ENCODE measurements around the gene PHF21B.

PHF21B gene

GRCh38 chr22:44879301-44879680 lies 130.5 kb downstream of the PHF21B start:
- Histone ChIP-seq H3K9me2 (ENCODE audit: low read depth, low read length) (no peaks in the 10 kb centered on the region), H3K27ac (ENCODE audit: low read depth, low read length, poor library complexity, severe bottlenecking) (no peak overlapping the region), H3K4me3 (ENCODE audit: low read depth, low read length, poor library complexity, severe bottlenecking) (no peak overlapping the region), H2AFZ (ENCODE audit: low read length) (no peak overlapping the region), H3K79me2 (ENCODE audit: insufficient read depth, low read length) (no peaks in the 10 kb centered on the region), H3K4me2 (ENCODE audit: low read length) (no peak overlapping the region), H3K9ac (ENCODE audit: low read length) (no peak overlapping the region), H3K27me3 (ENCODE audit: insufficient read depth, low read length) (no peaks in the 10 kb centered on the region), H3K36me3 (ENCODE audit: insufficient read depth, low read length) (no peaks in the 10 kb centered on the region), H3K4me1 (ENCODE audit: insufficient read depth, low read length, severe bottlenecking) (no peaks in the 10 kb centered on the region), H3F3A (ENCODE audit: insufficient read depth, low read length) (no peaks in the 10 kb centered on the region), H3K9me3 (ENCODE audit: low read length) (no peaks in the 10 kb centered on the region), H4K20me1 (ENCODE audit: insufficient read depth, low read length) (no peaks in the 10 kb centered on the region)
- TF ChIP-seq EZH2 (IDR thresholded peaks at IDR 0.05; ENCODE audit: borderline replicate concordance, low read length): no peak
- TF ChIP-seq CTCF (IDR thresholded peaks at IDR 0.05; ENCODE audit: low read length): no peak

- H3F3A ChIP-seq (ENCODE audit: insufficient read depth, low read length): no peaks in the 10 kb centered on the region
- TF ChIP-seq EZH2 (IDR thresholded peaks at IDR 0.05; ENCODE audit: borderline replicate concordance, low read length) (no peak), CTCF (IDR thresholded peaks at IDR 0.05; ENCODE audit: low read length) (no peak)
- H3K4me3 ChIP-seq (ENCODE audit: low read depth, low read length, poor library complexity, severe bottlenecking): no peak overlapping the region
- H4K20me1 ChIP-seq (ENCODE audit: insufficient read depth, low read length): no peaks in the 10 kb centered on the region
- H3K4me1 ChIP-seq (ENCODE audit: insufficient read depth, low read length, severe bottlenecking): no peaks in the 10 kb centered on the region
- no peaks in the 10 kb centered on the region for H3K79me2 ChIP-seq (ENCODE audit: insufficient read depth, low read length)
- no peaks in the 10 kb centered on the region for H3K9me2 ChIP-seq (ENCODE audit: low read depth, low read length)
- H3K27ac ChIP-seq (ENCODE audit: low read depth, low read length, poor library complexity, severe bottlenecking): no peak overlapping the region
- no peak overlapping the region for H2AFZ ChIP-seq (ENCODE audit: low read length)
- H3K9ac ChIP-seq (ENCODE audit: low read length): no peak overlapping the region
- H3K36me3 ChIP-seq (ENCODE audit: insufficient read depth, low read length): no peaks in the 10 kb centered on the region
- no peak overlapping the region for H3K4me2 ChIP-seq (ENCODE audit: low read length)
- no peaks in the 10 kb centered on the region for H3K27me3 ChIP-seq (ENCODE audit: insufficient read depth, low read length)
- no peaks in the 10 kb centered on the region for H3K9me3 ChIP-seq (ENCODE audit: low read length)
Measured at GRCh38 chr22:44878483-44879300, 131.1 kb downstream of the PHF21B start.

GRCh38 chr22:44876921-44877320 lies 132.9 kb downstream of the PHF21B start:
- Histone ChIP-seq H3K4me1 (ENCODE audit: insufficient read depth, low read length, severe bottlenecking) (no peaks in the 10 kb centered on the region), H3K79me2 (ENCODE audit: insufficient read depth, low read length) (no peaks in the 10 kb centered on the region), H3K9ac (ENCODE audit: low read length) (no peak overlapping the region), H3K4me3 (ENCODE audit: low read depth, low read length, poor library complexity, severe bottlenecking) (no peak overlapping the region), H3K4me2 (ENCODE audit: low read length) (no peak overlapping the region), H3K9me2 (ENCODE audit: low read depth, low read length) (no peaks in the 10 kb centered on the region), H3K9me3 (ENCODE audit: low read length) (no peaks in the 10 kb centered on the region), H3F3A (ENCODE audit: insufficient read depth, low read length) (no peaks in the 10 kb centered on the region), H4K20me1 (ENCODE audit: insufficient read depth, low read length) (no peaks in the 10 kb centered on the region), H3K27me3 (ENCODE audit: insufficient read depth, low read length) (no peaks in the 10 kb centered on the region), H3K36me3 (ENCODE audit: insufficient read depth, low read length) (no peaks in the 10 kb centered on the region), H2AFZ (ENCODE audit: low read length) (no peak overlapping the region), H3K27ac (ENCODE audit: low read depth, low read length, poor library complexity, severe bottlenecking) (no peak overlapping the region)
- TF ChIP-seq CTCF (IDR thresholded peaks at IDR 0.05; ENCODE audit: low read length) (no peak), EZH2 (IDR thresholded peaks at IDR 0.05; ENCODE audit: borderline replicate concordance, low read length) (no peak)
